Mesothelial cell of epicardium (in vitro differentiated cells): ENCODE measurements around the gene HOXB9. TPM values are rescaled to one million over a fixed set of nuclear protein-coding genes. Genes with fewer than 3 reads are reported as not detected.

ENCODE experiments used
- DNase-seq, 2 experiments: peaks; one replicate each; pipeline ENCODE4 v3.0.0; 2021; ENCODE audit warnings: low spot score in 2 of 2; ENCODE audit not compliant: unreplicated experiment in 2 of 2
- H3K27ac Mint-ChIP-seq: 2 replicates; pipeline ENCODE4 v1.8.0; 2021; ENCODE audit warnings: mixed read lengths
- H3K27me3 Mint-ChIP-seq: 2 replicates; pipeline ENCODE4 v1.8.0; 2021; ENCODE audit warnings: low read depth, mixed read lengths
- H3K36me3 Mint-ChIP-seq: 2 replicates; pipeline ENCODE4 v1.8.0; 2021; ENCODE audit warnings: mixed read lengths
- H3K4me1 Mint-ChIP-seq: 2 replicates; pipeline ENCODE4 v1.8.0; 2021; ENCODE audit warnings: mixed read lengths
- H3K4me3 Mint-ChIP-seq: 2 replicates; pipeline ENCODE4 v1.8.0; 2021; ENCODE audit warnings: mild to moderate bottlenecking, moderate library complexity, mixed read lengths
- H3K9me3 Mint-ChIP-seq: 2 replicates; pipeline ENCODE4 v1.8.0; 2021; ENCODE audit warnings: mixed read lengths
- total RNA-seq: library from RNA; stranded (reverse); gene quantifications from 3 replicates; pipeline ENCODE4 v1.2.1, GENCODE V29; 2021
- TF ChIP-seq, protein P1 (sequence below): fragments of 200-600 bp; sonication (generic); IDR thresholded peaks from one replicate; pipeline ENCODE4 v1.5.0; 2021; ENCODE audit warnings: antibody characterized with exemption; ENCODE audit not compliant: unreplicated experiment

Gene HOXB9
- total RNA-seq, 1 donor from 2014 or later = 35.4 TPM

DNA sequence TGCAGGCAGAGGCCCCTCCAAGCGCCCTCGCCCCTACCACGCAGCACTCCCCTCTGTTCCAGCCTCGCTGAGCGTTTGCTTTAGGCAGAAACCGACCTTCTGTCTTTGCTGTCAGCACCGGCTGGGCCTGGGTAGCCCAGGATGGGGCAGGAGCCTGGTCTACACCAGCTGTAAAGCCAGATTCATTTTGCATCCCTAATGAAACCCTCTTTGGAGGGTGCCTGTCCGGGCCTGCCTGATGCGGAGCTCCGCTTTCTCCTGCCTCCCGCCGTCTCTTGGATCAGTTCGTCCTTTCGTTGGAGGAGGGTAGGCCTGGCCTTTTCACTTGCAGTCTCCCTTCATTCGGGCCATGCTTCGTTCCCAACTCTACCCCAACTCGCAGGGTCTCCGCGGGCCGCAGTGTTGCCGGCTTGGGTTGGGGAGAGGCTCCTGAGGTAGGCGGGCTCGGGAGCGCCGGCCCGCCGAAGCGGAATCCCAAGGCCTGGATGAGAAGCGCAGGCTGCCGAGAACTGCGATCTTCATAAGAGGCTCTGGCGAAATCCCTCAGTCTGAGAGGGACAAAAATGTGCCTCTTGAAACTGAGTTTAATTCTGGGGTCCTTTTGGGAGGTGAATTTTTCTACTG is 6.2 kb downstream of the HOXB9 start:
- H3K36me3 Mint-ChIP-seq = peaks cover 18% of the 10 kb centered on the region
- TF ChIP-seq, protein P1, sequence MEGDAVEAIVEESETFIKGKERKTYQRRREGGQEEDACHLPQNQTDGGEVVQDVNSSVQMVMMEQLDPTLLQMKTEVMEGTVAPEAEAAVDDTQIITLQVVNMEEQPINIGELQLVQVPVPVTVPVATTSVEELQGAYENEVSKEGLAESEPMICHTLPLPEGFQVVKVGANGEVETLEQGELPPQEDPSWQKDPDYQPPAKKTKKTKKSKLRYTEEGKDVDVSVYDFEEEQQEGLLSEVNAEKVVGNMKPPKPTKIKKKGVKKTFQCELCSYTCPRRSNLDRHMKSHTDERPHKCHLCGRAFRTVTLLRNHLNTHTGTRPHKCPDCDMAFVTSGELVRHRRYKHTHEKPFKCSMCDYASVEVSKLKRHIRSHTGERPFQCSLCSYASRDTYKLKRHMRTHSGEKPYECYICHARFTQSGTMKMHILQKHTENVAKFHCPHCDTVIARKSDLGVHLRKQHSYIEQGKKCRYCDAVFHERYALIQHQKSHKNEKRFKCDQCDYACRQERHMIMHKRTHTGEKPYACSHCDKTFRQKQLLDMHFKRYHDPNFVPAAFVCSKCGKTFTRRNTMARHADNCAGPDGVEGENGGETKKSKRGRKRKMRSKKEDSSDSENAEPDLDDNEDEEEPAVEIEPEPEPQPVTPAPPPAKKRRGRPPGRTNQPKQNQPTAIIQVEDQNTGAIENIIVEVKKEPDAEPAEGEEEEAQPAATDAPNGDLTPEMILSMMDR = no peak
- H3K4me1 Mint-ChIP-seq = peaks cover 76% of the 10 kb centered on the region
- no peak for DNase-seq
- H3K27me3 Mint-ChIP-seq = peaks cover 74% of the 10 kb centered on the region
- H3K4me3 Mint-ChIP-seq = peak overlapping the region; percentile 69
- no peaks in the 10 kb centered on the region for H3K9me3 Mint-ChIP-seq
- H3K27ac Mint-ChIP-seq = peak overlapping the region; percentile 93

DNA sequence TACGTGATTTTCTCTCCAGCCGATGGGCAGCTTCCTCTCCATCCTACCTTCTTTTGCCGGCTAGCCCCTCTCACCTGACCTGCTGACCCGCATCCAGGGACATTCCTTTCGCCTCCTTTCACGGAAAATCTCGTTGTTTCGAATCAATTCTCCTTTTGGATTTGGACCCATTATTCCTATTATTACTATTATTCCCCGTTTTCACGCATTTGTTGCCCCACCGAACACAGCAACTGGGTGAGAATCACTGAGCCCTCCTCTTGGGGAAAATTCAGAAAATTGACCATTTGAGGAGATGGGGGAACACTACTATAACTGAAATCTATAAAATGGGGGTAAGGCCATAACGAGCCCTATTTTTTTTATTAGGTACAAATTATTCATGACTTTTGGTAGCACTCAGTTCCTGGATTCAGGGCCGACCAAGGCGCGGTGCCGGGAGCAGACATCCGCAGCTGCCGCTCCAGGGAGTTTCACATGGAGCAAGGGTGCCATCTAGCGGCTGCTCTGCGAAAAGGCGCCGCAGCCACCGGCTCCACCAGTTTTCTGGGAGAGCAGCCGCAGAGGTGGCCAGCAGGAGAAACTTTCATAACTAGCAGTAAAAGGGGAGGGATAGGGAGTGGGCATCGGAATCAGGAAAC is 7.8 kb downstream of the HOXB9 start:
- Mint-ChIP-seq H3K27me3 (peaks cover 60% of the 10 kb centered on the region), H3K4me1 (peaks cover 68% of the 10 kb centered on the region), H3K27ac (peak overlapping the region; percentile 94), H3K36me3 (peaks cover 18% of the 10 kb centered on the region), H3K4me3 (peak overlapping the region; percentile 69), H3K9me3 (no peaks in the 10 kb centered on the region)
- DNase-seq = peak; percentile 88 to 99
- TF ChIP-seq, protein P1 = peak; percentile 98

DNA sequence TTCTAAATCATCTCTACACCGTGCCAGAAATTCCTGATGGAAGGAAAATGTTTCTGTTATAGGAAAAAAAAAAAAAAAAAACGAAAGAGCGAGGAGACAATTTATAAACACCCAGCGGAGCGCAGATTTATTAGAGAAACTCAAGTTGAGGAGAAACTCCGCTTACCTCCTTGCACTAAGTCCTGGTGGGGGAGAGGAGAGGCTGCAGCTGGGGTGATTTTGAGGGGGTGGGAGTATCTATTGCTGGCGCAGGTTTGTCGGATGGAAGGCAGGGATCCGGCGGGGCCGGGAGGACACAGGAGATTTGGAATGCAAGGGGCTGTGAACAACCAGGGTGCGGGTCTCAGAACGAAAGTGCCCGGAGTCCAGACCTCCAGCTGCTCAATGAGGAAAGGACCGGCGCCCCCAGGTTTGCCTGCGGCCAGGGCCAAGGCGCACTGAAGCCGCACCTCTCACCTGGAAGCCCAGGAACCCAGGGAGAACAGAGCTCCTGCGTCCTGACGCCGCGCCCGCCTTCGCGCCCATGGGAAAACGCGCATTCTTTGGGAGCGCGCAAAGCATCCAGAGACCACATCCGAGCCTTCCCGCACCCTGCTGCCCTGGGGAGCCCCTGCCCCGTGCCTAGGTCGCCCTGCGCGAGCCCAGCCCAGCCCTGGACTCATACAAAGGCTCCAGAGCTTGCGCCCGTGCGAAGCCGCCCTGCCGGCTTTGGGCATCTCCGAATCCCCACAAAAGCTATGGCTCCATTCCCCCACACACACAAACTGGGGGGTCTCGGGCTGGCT is 8.5 kb downstream of the HOXB9 start:
- Mint-ChIP-seq H3K9me3 (no peaks in the 10 kb centered on the region), H3K4me3 (peak overlapping the region; percentile 69), H3K27ac (peak overlapping the region; percentile 94), H3K4me1 (peaks cover 64% of the 10 kb centered on the region), H3K27me3 (peaks cover 53% of the 10 kb centered on the region), H3K36me3 (peaks cover 15% of the 10 kb centered on the region)
- TF ChIP-seq, protein P1 = no peak
- no peak for DNase-seq

DNA sequence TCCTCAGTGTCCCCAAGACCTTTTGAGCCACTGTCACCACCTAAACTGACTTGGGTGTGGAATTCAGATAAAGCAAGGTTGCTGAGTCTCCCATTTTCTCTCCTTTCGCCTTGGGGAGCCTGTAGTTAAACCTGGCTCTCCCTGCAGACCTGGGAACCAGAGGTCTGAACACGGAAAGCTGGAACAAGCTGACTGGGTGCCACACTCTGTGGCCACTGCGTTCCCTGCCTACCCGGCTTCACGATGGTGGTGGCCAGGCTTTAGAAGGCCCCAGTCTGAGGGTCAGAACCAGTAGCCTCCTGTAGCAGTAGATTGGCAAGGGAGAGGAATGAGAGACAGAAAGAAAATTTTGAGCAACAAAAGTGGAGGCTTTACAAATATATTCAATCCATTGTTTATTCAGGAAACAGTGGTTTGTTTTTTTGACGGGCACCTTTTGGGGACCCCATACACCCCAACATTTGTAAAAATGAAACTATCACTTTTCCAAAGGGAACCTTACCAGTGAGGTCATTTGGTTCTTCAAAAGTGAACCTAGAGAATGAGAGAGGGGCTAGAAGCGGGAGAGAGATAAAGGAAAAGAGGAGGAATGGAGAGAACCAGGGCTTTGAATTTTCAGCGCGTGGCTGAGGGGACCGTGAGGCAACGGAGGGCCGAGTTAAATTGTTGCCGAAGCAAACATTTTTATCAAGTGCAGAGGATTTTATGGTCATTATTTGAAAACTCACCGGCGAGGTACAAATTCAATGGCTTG is 9.3 kb downstream of the HOXB9 start:
- Mint-ChIP-seq H3K36me3 (peaks cover 12% of the 10 kb centered on the region), H3K27me3 (peaks cover 45% of the 10 kb centered on the region), H3K4me3 (peak overlapping the region; percentile 69), H3K27ac (peak overlapping the region; percentile 75), H3K4me1 (peaks cover 69% of the 10 kb centered on the region), H3K9me3 (no peaks in the 10 kb centered on the region)
- TF ChIP-seq, protein P1 = no peak
- no peak for DNase-seq

DNA sequence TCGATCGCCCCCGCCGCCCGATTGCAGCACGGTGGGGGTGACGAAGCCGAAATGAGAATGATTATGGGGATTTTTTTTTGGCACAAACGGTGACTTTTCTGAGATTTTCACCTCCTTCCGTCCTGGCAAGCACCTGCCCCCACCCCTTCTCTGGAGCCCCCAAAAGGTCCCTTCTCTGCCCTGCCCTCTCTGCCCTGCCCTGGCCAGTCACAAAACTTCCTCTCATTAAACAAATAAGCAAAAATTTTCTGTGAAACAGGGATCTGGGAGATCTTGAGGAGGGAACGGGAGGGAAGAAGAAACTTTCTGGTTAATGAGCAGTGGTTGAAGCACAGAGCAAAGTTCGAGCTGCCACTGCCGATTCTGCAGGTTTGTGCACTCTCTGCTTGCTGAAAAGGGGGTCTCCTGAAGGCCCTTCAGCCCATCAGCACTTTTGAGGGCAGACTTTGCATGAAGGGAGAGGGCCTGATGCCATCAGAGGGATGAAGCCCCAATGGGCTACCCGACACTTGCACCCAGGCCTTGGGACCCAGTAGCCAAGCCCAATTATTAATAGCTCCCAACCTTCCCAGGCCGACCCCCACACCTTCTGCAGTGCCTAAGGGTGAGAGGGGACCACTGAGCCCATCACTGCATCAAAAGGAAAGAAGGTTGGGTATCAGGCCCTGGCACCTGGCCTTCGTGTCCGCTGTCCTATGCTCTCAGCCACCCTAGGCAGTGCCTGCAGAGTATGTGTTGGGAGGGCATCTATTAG is 10.0 kb downstream of the HOXB9 start:
- no peak for DNase-seq
- H3K36me3 Mint-ChIP-seq = peaks cover 7% of the 10 kb centered on the region
- H3K9me3 Mint-ChIP-seq = no peaks in the 10 kb centered on the region
- peak overlapping the region; percentile 91 for H3K4me3 Mint-ChIP-seq
- TF ChIP-seq, protein P1 = no peak
- H3K27ac Mint-ChIP-seq = peak overlapping the region; percentile 99
- peaks cover 37% of the 10 kb centered on the region for H3K27me3 Mint-ChIP-seq
- peaks cover 69% of the 10 kb centered on the region for H3K4me1 Mint-ChIP-seq
